GM12875 (cell line): ENCODE data around the gene KLK8.

Source experiments
- H3K4me3 ChIP-seq: one replicate; pipeline ENCODE4 v1.5.1; 2011; ENCODE audit warnings: low read depth, low read length, control low read depth
- CTCF ChIP-seq: IDR thresholded peaks from 2 replicates; pipeline ENCODE4 v1.5.1; 2011; ENCODE audit warnings: low read depth, mild to moderate bottlenecking, control low read depth, inconsistent platforms, low read length, moderate library complexity, borderline replicate concordance; ENCODE audit not compliant: insufficient read depth

The KLK8 gene

DNA sequence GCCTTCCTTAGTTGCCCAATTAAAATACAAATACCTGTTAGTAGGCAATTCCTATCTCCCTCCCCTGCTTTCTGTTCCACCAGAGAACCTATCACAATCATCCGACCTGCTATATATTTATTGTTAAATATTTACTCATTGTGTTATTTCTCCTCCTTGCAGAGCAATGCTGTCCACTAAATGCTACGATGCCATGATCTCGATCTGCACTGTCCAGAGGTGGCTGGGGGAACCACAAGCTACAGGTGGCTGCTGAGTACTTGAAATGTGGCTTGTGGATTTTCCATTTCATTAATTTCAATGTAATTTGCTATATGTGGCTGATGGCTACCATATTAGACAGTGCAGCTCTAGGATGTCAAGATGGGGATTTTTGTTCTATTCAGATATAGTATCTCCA, 37.1 kb downstream of the KLK8 start:
- H3K4me3 ChIP-seq = no peak overlapping the region
- no peak for TF ChIP-seq CTCF

DNA sequence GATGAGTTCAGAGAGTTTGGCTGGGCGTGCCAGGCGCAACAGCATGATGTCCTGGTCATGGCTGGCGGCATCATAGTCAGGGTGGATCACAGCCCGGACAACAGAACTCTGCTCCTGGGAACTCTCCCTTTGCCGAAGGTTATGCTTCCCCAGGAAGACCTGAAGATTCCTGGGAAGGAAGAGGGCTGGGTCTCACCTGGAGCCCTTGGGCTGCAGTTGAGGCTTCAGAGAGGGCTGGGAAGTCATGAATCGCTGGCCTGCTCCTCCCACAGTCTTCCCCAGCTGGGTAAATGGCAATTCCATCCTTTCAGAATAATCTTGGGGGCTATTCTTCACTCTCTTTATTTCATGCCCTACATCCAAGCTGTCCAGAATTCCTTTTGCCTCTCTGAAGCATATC, 38.0 kb downstream of the KLK8 start:
- H3K4me3 ChIP-seq = no peak overlapping the region
- TF ChIP-seq CTCF = no peak

DNA sequence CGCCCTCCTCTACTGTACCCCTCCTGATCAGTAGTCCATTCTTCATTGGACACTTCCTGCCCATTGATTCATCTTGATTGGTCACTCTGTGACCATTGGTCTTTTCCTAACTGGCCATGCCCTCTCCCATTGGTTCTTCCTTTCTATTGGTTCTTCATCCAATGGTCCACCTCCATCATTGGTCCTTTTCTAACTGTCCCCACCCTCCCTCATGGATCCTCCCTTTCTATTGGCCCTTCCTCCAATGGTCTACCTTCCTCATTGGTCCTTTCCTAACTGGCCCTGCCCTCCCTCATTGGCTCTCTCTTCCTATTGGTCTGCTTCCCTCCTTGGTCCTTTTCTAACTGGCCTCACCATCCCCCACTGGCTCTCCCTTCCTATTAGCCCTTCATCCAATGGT, 39.2 kb downstream of the KLK8 start:
- no peak for TF ChIP-seq CTCF
- H3K4me3 ChIP-seq = no peak overlapping the region

- TF ChIP-seq CTCF = no peak
- no peak overlapping the region for H3K4me3 ChIP-seq
These were observed 41.5 kb downstream of the KLK8 start for GRCh38 chr19:50959731-50960500.

- H3K4me3 ChIP-seq = no peak overlapping the region
- no peak for TF ChIP-seq CTCF
These were observed 43.8 kb downstream of the KLK8 start for GRCh38 chr19:50957587-50957986.

DNA sequence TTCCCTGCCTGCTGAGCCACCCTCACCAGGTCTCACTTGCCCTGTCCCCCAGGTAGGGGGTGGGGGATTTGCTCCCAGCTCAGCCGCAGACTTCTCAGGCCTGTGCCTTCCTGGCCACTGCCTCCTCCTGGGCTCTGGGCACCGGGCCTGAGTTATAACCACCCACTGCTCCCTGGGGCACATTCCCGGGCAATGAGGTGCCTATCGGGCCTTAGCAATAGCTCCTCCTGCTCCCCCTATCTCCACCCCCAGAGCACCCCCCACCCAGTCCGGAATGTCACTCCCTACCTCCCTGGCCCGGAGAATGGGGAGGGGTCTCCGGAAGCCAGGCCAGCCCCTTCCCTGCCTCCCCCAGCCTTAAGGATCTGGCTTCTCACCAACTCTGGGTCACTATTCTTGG, 48.5 kb downstream of the KLK8 start, which contains the start of gene KLK5:
KLK5 (minus strand) TSS at position 129 of the 400 bp plus-strand sequence. CDS start 381 bp downstream, outside the sequence.
- H3K4me3 ChIP-seq = no peak within 1 kb of the TSS
- TF ChIP-seq CTCF = no peak

GRCh38 chr19:50949861-50950260, 51.5 kb downstream of the KLK8 start:
- H3K4me3 ChIP-seq = no peak overlapping the region
- TF ChIP-seq CTCF = no peak
